ENCODE measurements around the gene SPHK1.

DNA sequence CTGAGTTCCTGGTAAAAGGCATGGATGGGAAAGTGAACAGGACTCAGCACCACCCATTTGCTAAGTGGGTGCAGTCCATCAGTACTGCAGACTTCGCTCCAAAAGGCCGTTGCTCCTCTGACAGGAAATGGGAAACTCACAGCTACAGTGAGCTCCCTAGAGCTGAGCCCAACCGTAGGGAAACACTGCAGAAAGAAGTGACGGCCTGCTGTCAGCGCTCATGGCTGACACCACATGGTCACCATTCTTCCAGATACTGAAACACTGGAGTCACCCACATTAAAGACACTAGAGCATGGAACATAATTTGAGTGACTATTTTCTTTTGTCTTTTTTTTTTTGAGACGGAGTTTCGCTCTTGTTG, 36.6 kb downstream of the SPHK1 start:
- TF ChIP-seq, protein P1, sequence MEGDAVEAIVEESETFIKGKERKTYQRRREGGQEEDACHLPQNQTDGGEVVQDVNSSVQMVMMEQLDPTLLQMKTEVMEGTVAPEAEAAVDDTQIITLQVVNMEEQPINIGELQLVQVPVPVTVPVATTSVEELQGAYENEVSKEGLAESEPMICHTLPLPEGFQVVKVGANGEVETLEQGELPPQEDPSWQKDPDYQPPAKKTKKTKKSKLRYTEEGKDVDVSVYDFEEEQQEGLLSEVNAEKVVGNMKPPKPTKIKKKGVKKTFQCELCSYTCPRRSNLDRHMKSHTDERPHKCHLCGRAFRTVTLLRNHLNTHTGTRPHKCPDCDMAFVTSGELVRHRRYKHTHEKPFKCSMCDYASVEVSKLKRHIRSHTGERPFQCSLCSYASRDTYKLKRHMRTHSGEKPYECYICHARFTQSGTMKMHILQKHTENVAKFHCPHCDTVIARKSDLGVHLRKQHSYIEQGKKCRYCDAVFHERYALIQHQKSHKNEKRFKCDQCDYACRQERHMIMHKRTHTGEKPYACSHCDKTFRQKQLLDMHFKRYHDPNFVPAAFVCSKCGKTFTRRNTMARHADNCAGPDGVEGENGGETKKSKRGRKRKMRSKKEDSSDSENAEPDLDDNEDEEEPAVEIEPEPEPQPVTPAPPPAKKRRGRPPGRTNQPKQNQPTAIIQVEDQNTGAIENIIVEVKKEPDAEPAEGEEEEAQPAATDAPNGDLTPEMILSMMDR (IDR thresholded peaks at IDR 0.05; ENCODE audit: low read length) = no peak
- TF ChIP-seq EZH2 (IDR thresholded peaks at IDR 0.05; ENCODE audit: borderline replicate concordance, low read length) = no peak

Measured in OCI-LY1 (cell line).